Posterior cingulate gyrus (tissue), 11 donors: ENCODE data around the gene SEL1L3.

Source experiments
- DNase-seq, 10 donors: peaks; one replicate each; pipeline versions ENCODE4 v3.0.0 to v3.0.0-alpha.2; 2020 to 2021; ENCODE audit warnings: mixed read lengths in 3 of 10
- intact Hi-C: fragments of 100-400 bp; cut with DNase I; formaldehyde crosslinking; loops from one replicate; pipeline ENCODE4 v1.15.1; 2023

The SEL1L3 gene

GRCh38 chr4:25821267-25821666 is 41.5 kb downstream of the SEL1L3 start:
- intact Hi-C loops: no loop called here
- DNase-seq: no peak

- intact Hi-C loops: no loop called here
- no peak for DNase-seq
These were observed 43.9 kb downstream of the SEL1L3 start for GRCh38 chr4:25818876-25819275.

GRCh38 chr4:25818371-25818871 is 44.4 kb downstream of the SEL1L3 start:
- intact Hi-C loops: no loop called here

GRCh38 chr4:25817059-25817681 is 45.6 kb downstream of the SEL1L3 start:
- intact Hi-C loops: no loop called here
- peak in 1 of 10 donors; percentile 91 for DNase-seq

More at GRCh38 chr4:25818371-25818871, 44.4 kb downstream of the SEL1L3 start:
- DNase-seq: no peak

GRCh38 chr4:25816591-25817058 is 46.2 kb downstream of the SEL1L3 start:
- intact Hi-C loops: no loop called here
- no peak for DNase-seq

GRCh38 chr4:25815586-25815985 is 47.2 kb downstream of the SEL1L3 start:
- no peak for DNase-seq
- intact Hi-C loops: no loop called here

GRCh38 chr4:25814301-25815136 is 48.3 kb downstream of the SEL1L3 start:
- peak in 5 of 10 donors; percentile 25 to 90 (median 78) for DNase-seq
- intact Hi-C loops: no loop called here

GRCh38 chr4:25813448-25814106 is 49.2 kb downstream of the SEL1L3 start:
- intact Hi-C loops: no loop called here

GRCh38 chr4:25811841-25812240 is 50.9 kb downstream of the SEL1L3 start:
- DNase-seq: no peak
- intact Hi-C loops: no loop called here

More at GRCh38 chr4:25813448-25814106, 49.2 kb downstream of the SEL1L3 start:
- DNase-seq: no peak

- intact Hi-C loops: no loop called here
- DNase-seq: no peak
These were observed 51.5 kb downstream of the SEL1L3 start for GRCh38 chr4:25811374-25811690.

- intact Hi-C loops: no loop called here
- DNase-seq: no peak
These were observed 52.1 kb downstream of the SEL1L3 start for GRCh38 chr4:25810461-25811373.

GRCh38 chr4:25809996-25810395 is 52.8 kb downstream of the SEL1L3 start:
- DNase-seq: peak in 1 of 10 donors; percentile 63
- intact Hi-C loops: no loop called here

- no peak for DNase-seq
- intact Hi-C loops: no loop called here
These were observed 55.6 kb downstream of the SEL1L3 start for GRCh38 chr4:25807102-25807728.

GRCh38 chr4:25805255-25805860 is 57.4 kb downstream of the SEL1L3 start:
- DNase-seq: no peak
- intact Hi-C loops: no loop called here

- DNase-seq: no peak
- intact Hi-C loops: no loop called here
These were observed 59.0 kb downstream of the SEL1L3 start for GRCh38 chr4:25803720-25804225.

GRCh38 chr4:25801594-25801993 is 61.2 kb downstream of the SEL1L3 start:
- intact Hi-C loops: no loop called here
- no peak for DNase-seq

- DNase-seq: no peak
- intact Hi-C loops: no loop called here
These were observed 62.5 kb downstream of the SEL1L3 start for GRCh38 chr4:25800245-25800644.

GRCh38 chr4:25799522-25799921 is 63.3 kb downstream of the SEL1L3 start:
- intact Hi-C loops: no loop called here
- no peak for DNase-seq

- intact Hi-C loops: no loop called here
- DNase-seq: peak in 1 of 10 donors; percentile 76
These were observed 65.7 kb downstream of the SEL1L3 start for GRCh38 chr4:25797136-25797535.
